ENCODE measurements around the gene IL36B.

GRCh38 chr2:113070606-113070975 lies 17.9 kb upstream of the IL36B start:
- TF ChIP-seq ELF4 (IDR thresholded peaks at IDR 0.05) (no peak), FOXM1 (IDR thresholded peaks at IDR 0.05; ENCODE audit: borderline replicate concordance) (no peak), CTBP1 (IDR thresholded peaks at IDR 0.05; ENCODE audit: borderline replicate concordance) (no peak), SP1 (IDR thresholded peaks at IDR 0.05) (no peak), SUZ12 (IDR thresholded peaks at IDR 0.05) (no peak), FOXA1 (IDR thresholded peaks at IDR 0.05) (no peak), HDGF (IDR thresholded peaks at IDR 0.05; ENCODE audit: borderline replicate concordance) (no peak), NFRKB (IDR thresholded peaks at IDR 0.05) (no peak), BHLHE40 (IDR thresholded peaks at IDR 0.05; ENCODE audit: borderline replicate concordance) (no peak), L3MBTL2 (conservative IDR thresholded peaks at IDR 0.05) (no peak), FOXK2 (IDR thresholded peaks at IDR 0.05) (no peak), ZNF384 (IDR thresholded peaks at IDR 0.05) (no peak), ARNT (IDR thresholded peaks at IDR 0.05) (no peak)
- TF ChIP-seq, protein P1, sequence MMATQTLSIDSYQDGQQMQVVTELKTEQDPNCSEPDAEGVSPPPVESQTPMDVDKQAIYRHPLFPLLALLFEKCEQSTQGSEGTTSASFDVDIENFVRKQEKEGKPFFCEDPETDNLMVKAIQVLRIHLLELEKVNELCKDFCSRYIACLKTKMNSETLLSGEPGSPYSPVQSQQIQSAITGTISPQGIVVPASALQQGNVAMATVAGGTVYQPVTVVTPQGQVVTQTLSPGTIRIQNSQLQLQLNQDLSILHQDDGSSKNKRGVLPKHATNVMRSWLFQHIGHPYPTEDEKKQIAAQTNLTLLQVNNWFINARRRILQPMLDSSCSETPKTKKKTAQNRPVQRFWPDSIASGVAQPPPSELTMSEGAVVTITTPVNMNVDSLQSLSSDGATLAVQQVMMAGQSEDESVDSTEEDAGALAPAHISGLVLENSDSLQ (IDR thresholded peaks at IDR 0.05), result no peak
